Fibroblast of lung (primary cell): ENCODE data around the gene CCSER2. TPM values are rescaled to one million over a fixed set of nuclear protein-coding genes. Genes with fewer than 3 reads are reported as not detected.
A peak's percentile ranks its signal among the peaks of the same experiment; 100 is the strongest.

Experiments
- DNase-seq, 2 donors: peaks; one replicate each; pipeline versions ENCODE4 v3.0.0 to v3.0.0-alpha.2; 2010; ENCODE audit warnings: low read depth in 2 of 2
- H2AFZ ChIP-seq: 2 replicates; pipeline ENCODE4 v1.5.1; 2012; ENCODE audit warnings: low read length, control low read depth, inconsistent platforms
- H3K27ac ChIP-seq: 2 replicates; pipeline ENCODE4 v1.5.1; 2011; ENCODE audit warnings: low read length, control low read depth; ENCODE audit not compliant: insufficient read depth
- H3K27me3 ChIP-seq: 2 replicates; pipeline ENCODE4 v1.5.1; 2011; ENCODE audit warnings: mild to moderate bottlenecking, low read length; ENCODE audit not compliant: control insufficient read depth, insufficient read depth
- H3K36me3 ChIP-seq: 2 replicates; pipeline ENCODE4 v1.5.1; 2011; ENCODE audit warnings: low read length; ENCODE audit not compliant: control insufficient read depth, insufficient read depth
- H3K4me1 ChIP-seq: 2 replicates; pipeline ENCODE4 v1.5.1; 2011; ENCODE audit warnings: low read length; ENCODE audit not compliant: control insufficient read depth, insufficient read depth; ENCODE audit errors: extremely low read depth
- H3K4me2 ChIP-seq: 2 replicates; pipeline ENCODE4 v1.5.1; 2011; ENCODE audit warnings: low read length, control low read depth; ENCODE audit not compliant: insufficient read depth; ENCODE audit errors: extremely low read depth
- H3K4me3 ChIP-seq, 4 experiments: fragments of 200-600 bp in 1 of 4; sonication (generic) in 1 of 4; replicated peaks in 1 of 4; 2 replicates each; pipeline ENCODE4 v1.5.1; 2011 to 2016; ENCODE audit warnings: low read length in 4 of 4, low read depth in 3 of 4, mild to moderate bottlenecking in 3 of 4, control low read depth in 2 of 4, inconsistent platforms in 1 of 4, mixed read lengths in 1 of 4; ENCODE audit not compliant: insufficient read depth in 1 of 4; ENCODE audit errors: control extremely low read depth in 1 of 4
- H3K79me2 ChIP-seq: 2 replicates; pipeline ENCODE4 v1.5.1; 2012; ENCODE audit warnings: mild to moderate bottlenecking, low read length, inconsistent platforms; ENCODE audit not compliant: control insufficient read depth, insufficient read depth
- H3K9ac ChIP-seq: 2 replicates; pipeline ENCODE4 v1.5.1; 2011; ENCODE audit warnings: mild to moderate bottlenecking, low read length, control low read depth; ENCODE audit not compliant: insufficient read depth
- H3K9me3 ChIP-seq: 2 replicates; pipeline ENCODE4 v1.5.1; 2012; ENCODE audit warnings: low read depth, low read length; ENCODE audit not compliant: control insufficient read depth, insufficient read depth
- H4K20me1 ChIP-seq: 2 replicates; pipeline ENCODE4 v1.5.1; 2011; ENCODE audit warnings: low read length; ENCODE audit not compliant: control insufficient read depth, insufficient read depth; ENCODE audit errors: extremely low read depth
- CTCF ChIP-seq, 2 donors: IDR thresholded peaks in 1 of 2; conservative IDR thresholded peaks in 1 of 2; 1 replicate in 1 of 2; 2 replicates in 1 of 2; pipeline ENCODE4 v1.5.1; 2011 to 2012; ENCODE audit warnings: low read length in 2 of 2, control low read depth in 1 of 2, inconsistent platforms in 1 of 2, low read depth in 1 of 2, mild to moderate bottlenecking in 1 of 2
- EZH2 ChIP-seq: IDR thresholded peaks from 2 replicates; pipeline ENCODE4 v1.5.1; 2012; ENCODE audit warnings: low read length, control low read depth, mild to moderate bottlenecking; ENCODE audit errors: missing control alignments
- polyA plus RNA-seq, 2 donors: library from polyadenylated mRNA; depleted of rRNA in 1 of 2; stranded (reverse) in 1 of 2; unstranded in 1 of 2; fragments of >200 nt; gene quantifications; 2 replicates each; pipeline ENCODE4 v1.2.1, GENCODE V29; 2011 to 2012; ENCODE audit warnings: missing spikeins in 1 of 2
- total RNA-seq: library from RNA; depleted of rRNA; stranded (reverse); fragments of >200 nt; gene quantifications from 2 replicates; pipeline ENCODE4 v1.2.1, GENCODE V29; 2014

CCSER2 gene
- total and polyA plus RNA-seq, 2 donors (not counting 1 experiment from before 2014, with no cell fraction given): 28.2 to 65.4 TPM

- Histone ChIP-seq H2AFZ (no peak overlapping the region), H3K4me3 (no peak overlapping the region), H3K27me3 (no peaks in the 10 kb centered on the region), H3K4me1 (no peaks in the 10 kb centered on the region), H3K27ac (no peak overlapping the region), H3K4me2 (no peak overlapping the region), H4K20me1 (no peaks in the 10 kb centered on the region), H3K9me3 (no peaks in the 10 kb centered on the region), H3K9ac (no peak overlapping the region), H3K79me2 (no peaks in the 10 kb centered on the region), H3K36me3 (no peaks in the 10 kb centered on the region)
- TF ChIP-seq CTCF (conservative IDR thresholded peaks at IDR 0.05 in 1 of 2, IDR thresholded peaks at IDR 0.05 in 1 of 2; ENCODE audit: low read depth in 1 of 2, low read length in 2 of 2): no peak
- no peak for TF ChIP-seq EZH2
- DNase-seq: no peak
Observed at GRCh38 chr10:84521013-84521412, 192.6 kb downstream of the CCSER2 start.

- Histone ChIP-seq H3K4me1 (no peaks in the 10 kb centered on the region), H3K4me2 (no peak overlapping the region), H3K9ac (no peak overlapping the region), H3K36me3 (no peaks in the 10 kb centered on the region), H3K4me3 (no peak overlapping the region), H3K79me2 (no peaks in the 10 kb centered on the region), H3K27ac (no peak overlapping the region), H3K27me3 (no peaks in the 10 kb centered on the region), H3K9me3 (no peaks in the 10 kb centered on the region), H4K20me1 (no peaks in the 10 kb centered on the region), H2AFZ (no peak overlapping the region)
- DNase-seq: no peak
- TF ChIP-seq CTCF (conservative IDR thresholded peaks at IDR 0.05 in 1 of 2, IDR thresholded peaks at IDR 0.05 in 1 of 2; ENCODE audit: low read depth in 1 of 2, low read length in 2 of 2) (no peak), EZH2 (no peak)
Observed at GRCh38 chr10:84521468-84521867, 193.1 kb downstream of the CCSER2 start.

GRCh38 chr10:84522612-84523462 is 194.4 kb downstream of the CCSER2 start:
- no peaks in the 10 kb centered on the region for H3K9me3 ChIP-seq
- H4K20me1 ChIP-seq: no peaks in the 10 kb centered on the region
- no peaks in the 10 kb centered on the region for H3K4me1 ChIP-seq
- no peak overlapping the region for H3K4me3 ChIP-seq
- no peak overlapping the region for H3K27ac ChIP-seq
- no peak overlapping the region for H3K9ac ChIP-seq
- no peaks in the 10 kb centered on the region for H3K36me3 ChIP-seq
- TF ChIP-seq CTCF (conservative IDR thresholded peaks at IDR 0.05 in 1 of 2, IDR thresholded peaks at IDR 0.05 in 1 of 2; ENCODE audit: low read depth in 1 of 2, low read length in 2 of 2) (no peak), EZH2 (no peak)
- no peak overlapping the region for H3K4me2 ChIP-seq
- no peaks in the 10 kb centered on the region for H3K79me2 ChIP-seq
- H2AFZ ChIP-seq: no peak overlapping the region
- peak in 1 of 2 donors; percentile 15 for DNase-seq
- no peaks in the 10 kb centered on the region for H3K27me3 ChIP-seq
